Mesodermal cell (in vitro differentiated cells): ENCODE data around the gene PPP2R2C.
A peak's percentile ranks its signal among the peaks of the same experiment; 100 is the strongest.

Experiments used
- H3K27ac ChIP-seq: 2 replicates; pipeline ENCODE4 v1.7.0; 2013; ENCODE audit warnings: mild to moderate bottlenecking, low read depth, low read length, moderate library complexity; ENCODE audit not compliant: severe bottlenecking
- H3K36me3 ChIP-seq: 2 replicates; pipeline ENCODE4 v1.7.1; 2013; ENCODE audit warnings: mild to moderate bottlenecking, low read length, moderate library complexity; ENCODE audit not compliant: control insufficient read depth, insufficient read depth
- H3K4me1 ChIP-seq: one replicate; pipeline ENCODE4 v1.7.1; 2013; ENCODE audit warnings: mild to moderate bottlenecking, low read length; ENCODE audit not compliant: insufficient read depth, control insufficient read depth, poor library complexity, severe bottlenecking
- H3K4me3 ChIP-seq: 2 replicates; pipeline ENCODE4 v1.7.0; 2013; ENCODE audit warnings: low read length, control low read depth, mild to moderate bottlenecking; ENCODE audit not compliant: insufficient read depth, poor library complexity, severe bottlenecking; ENCODE audit errors: extremely low read depth
- H3K9me3 ChIP-seq: 2 replicates; pipeline ENCODE4 v1.7.1; 2013; ENCODE audit warnings: mild to moderate bottlenecking, low read length, moderate library complexity; ENCODE audit not compliant: control insufficient read depth
- WGBS, 2 experiments: methylation state at CpG; one replicate each; pipeline ENCODE4 v1.1.5; 2013; ENCODE audit warnings: missing lambda C conversion rate in 2 of 2; ENCODE audit not compliant: insufficient coverage in 2 of 2; 5-methylcytosine and 5-hydroxymethylcytosine counted together

Gene PPP2R2C

GRCh38 chr4:6475492-6476020 lies 3.1 kb upstream of the PPP2R2C start:
- Histone ChIP-seq H3K4me3 (no peak overlapping the region), H3K4me1 (no peaks in the 10 kb centered on the region), H3K27ac (no peak overlapping the region), H3K36me3 (no peaks in the 10 kb centered on the region), H3K9me3 (no peaks in the 10 kb centered on the region)
- WGBS, 2 experiments, result 88 to 95% methylated on average over 10 to 11 of the region's 11 CpGs

GRCh38 chr4:6474705-6475457 lies 2.5 kb upstream of the PPP2R2C start:
- Histone ChIP-seq H3K36me3 (no peaks in the 10 kb centered on the region), H3K4me3 (no peak overlapping the region), H3K9me3 (no peaks in the 10 kb centered on the region), H3K27ac (no peak overlapping the region), H3K4me1 (no peaks in the 10 kb centered on the region)
- 88 to 93% methylated on average over 7 to 8 of the region's 9 CpGs for WGBS, 2 experiments

- H3K4me1 ChIP-seq, result no peaks in the 10 kb centered on the region
- H3K36me3 ChIP-seq, result no peaks in the 10 kb centered on the region
- no peak overlapping the region for H3K27ac ChIP-seq
- WGBS, 2 experiments, result 57 to 73% methylated on average over 3 to 5 of the region's 5 CpGs
- H3K9me3 ChIP-seq, result no peaks in the 10 kb centered on the region
- H3K4me3 ChIP-seq, result no peak overlapping the region
Measured at GRCh38 chr4:6474053-6474568, 1.7 kb upstream of the PPP2R2C start.

GRCh38 chr4:6473264-6474052 lies 1.0 kb upstream of the PPP2R2C start:
- H3K4me1 ChIP-seq, result no peaks in the 10 kb centered on the region
- no peaks in the 10 kb centered on the region for H3K36me3 ChIP-seq
- H3K9me3 ChIP-seq, result no peaks in the 10 kb centered on the region
- no peak overlapping the region for H3K27ac ChIP-seq
- 53 to 64% methylated on average over 4 to 5 of the region's 9 CpGs for WGBS, 2 experiments
- H3K4me3 ChIP-seq, result no peak overlapping the region

GRCh38 chr4:6472008-6472386 lies 417 bp downstream of the PPP2R2C start:
- H3K9me3 ChIP-seq, result no peaks in the 10 kb centered on the region
- 0 to 2% methylated on average over 16 to 31 of the region's 44 CpGs for WGBS, 2 experiments
- H3K36me3 ChIP-seq, result no peaks in the 10 kb centered on the region
- H3K27ac ChIP-seq, result no peak overlapping the region
- H3K4me3 ChIP-seq, result no peak overlapping the region
- H3K4me1 ChIP-seq, result no peaks in the 10 kb centered on the region

GRCh38 chr4:6471307-6472007 lies 957 bp downstream of the PPP2R2C start:
- Histone ChIP-seq H3K36me3 (no peaks in the 10 kb centered on the region), H3K4me1 (no peaks in the 10 kb centered on the region), H3K4me3 (peak overlapping the region; percentile 36), H3K9me3 (no peaks in the 10 kb centered on the region), H3K27ac (no peak overlapping the region)
- 3 to 4% methylated on average over 7 to 16 of the region's 28 CpGs for WGBS, 2 experiments

- Histone ChIP-seq H3K36me3 (no peaks in the 10 kb centered on the region), H3K27ac (no peak overlapping the region), H3K4me1 (no peaks in the 10 kb centered on the region), H3K9me3 (no peaks in the 10 kb centered on the region), H3K4me3 (peak overlapping the region; percentile 36)
- WGBS, 2 experiments, result 1 to 3% methylated on average over 68 of the region's 85 CpGs
Measured at GRCh38 chr4:6470502-6471306, 1.7 kb downstream of the PPP2R2C start.

- H3K27ac ChIP-seq, result no peak overlapping the region
Measured at GRCh38 chr4:6469898-6470501, 2.4 kb downstream of the PPP2R2C start.

GRCh38 chr4:6469144-6469543 lies 3.3 kb downstream of the PPP2R2C start:
- H3K4me3 ChIP-seq, result no peak overlapping the region
- WGBS, 2 experiments, result 29 to 44% methylated on average over 2 to 3 of the region's 3 CpGs
- no peaks in the 10 kb centered on the region for H3K9me3 ChIP-seq
- no peaks in the 10 kb centered on the region for H3K36me3 ChIP-seq
- H3K4me1 ChIP-seq, result no peaks in the 10 kb centered on the region
- H3K27ac ChIP-seq, result no peak overlapping the region

More at GRCh38 chr4:6469898-6470501, 2.4 kb downstream of the PPP2R2C start:
- H3K36me3 ChIP-seq, result no peaks in the 10 kb centered on the region
- H3K4me1 ChIP-seq, result no peaks in the 10 kb centered on the region
- no peaks in the 10 kb centered on the region for H3K9me3 ChIP-seq
- peak overlapping the region; percentile 36 for H3K4me3 ChIP-seq
- 76 to 77% methylated on average over 17 to 18 of the region's 18 CpGs for WGBS, 2 experiments
